Stimulated activated CD8-positive, alpha-beta memory T cell treated with anti-CD3 and anti-CD28 coated beads, Interleukin-2, amount 100 ng/mL, for 1 hour (primary cell): Measurements from ENCODE around the gene MYOM3.

Source experiments
- DNase-seq, 2 donors: peaks; one replicate each; pipeline ENCODE4 v3.0.0-alpha.2; 2020; ENCODE audit warnings: low read depth in 2 of 2

MYOM3 gene

GRCh38 chr1:24111996-24112779 lies at the start of gene MYOM3:
TSS of gene MYOM3 (minus strand) at chr1:24112135. CDS start at chr1:24108636, 3,499 bp downstream.
- DNase-seq = peak; percentile 2 to 15

- no peak for DNase-seq
These were observed 49.3 kb upstream of the MYOM3 start for GRCh38 chr1:24161270-24161669.

GRCh38 chr1:24159366-24159765 lies 47.4 kb upstream of the MYOM3 start:
- DNase-seq = no peak

GRCh38 chr1:24157918-24158481 lies 46.1 kb upstream of the MYOM3 start:
- DNase-seq = no peak

- DNase-seq = no peak
These were observed 44.8 kb upstream of the MYOM3 start for GRCh38 chr1:24156542-24157260.

GRCh38 chr1:24155011-24155782 lies 43.3 kb upstream of the MYOM3 start:
- DNase-seq = no peak

- DNase-seq = no peak
These were observed 42.3 kb upstream of the MYOM3 start for GRCh38 chr1:24154215-24154614.

GRCh38 chr1:24152631-24153494 lies 40.9 kb upstream of the MYOM3 start:
- DNase-seq = no peak

GRCh38 chr1:24151175-24151533 lies 39.2 kb upstream of the MYOM3 start:
- no peak for DNase-seq

- DNase-seq = peak; percentile 72 to 74
These were observed 38.6 kb upstream of the MYOM3 start for GRCh38 chr1:24150234-24151174.

GRCh38 chr1:24149866-24150233 lies 37.9 kb upstream of the MYOM3 start:
- DNase-seq = no peak

- no peak for DNase-seq
These were observed 35.9 kb upstream of the MYOM3 start for GRCh38 chr1:24147816-24148215.

GRCh38 chr1:24147194-24147593 lies 35.3 kb upstream of the MYOM3 start:
- no peak for DNase-seq

GRCh38 chr1:24142546-24143534 lies 30.9 kb upstream of the MYOM3 start, which contains the start of gene IL22RA1:
TSS of gene IL22RA1 (minus strand) at chr1:24143140. CDS start at chr1:24143082, 58 bp downstream.
- no peak for DNase-seq

- no peak for DNase-seq
These were observed 29.5 kb upstream of the MYOM3 start for GRCh38 chr1:24141311-24141997.

GRCh38 chr1:24140741-24141181 lies 28.8 kb upstream of the MYOM3 start:
- DNase-seq = no peak

- no peak for DNase-seq
These were observed 28.0 kb upstream of the MYOM3 start for GRCh38 chr1:24139841-24140425.

GRCh38 chr1:24139222-24139489 lies 27.2 kb upstream of the MYOM3 start:
- no peak for DNase-seq
